WTC11 (cell line): Measurements from ENCODE around the gene ASTN1. TPM values are rescaled to one million over a fixed set of nuclear protein-coding genes. Genes with fewer than 3 reads are reported as not detected.

Experiments
- ATAC-seq: fragments of 200-7000 bp; cut with Tn5 transposase; 2 replicates; pipeline ENCODE4 v1.10.0; 2021; ENCODE audit warnings: mild to moderate bottlenecking, moderate library complexity
- CTCF ChIA-PET: fragments of 300-600 bp; sonication (Branson Sonifier 250); formaldehyde crosslinking; loops from one replicate; lab custom pipeline; 2021; ENCODE audit warnings: antibody characterized with exemption; lab: Charles Lee
- POLR2A ChIA-PET: fragments of 350-600 bp; sonication (Branson Sonifier 250); formaldehyde crosslinking; loops from one replicate; lab custom pipeline; 2021; ENCODE audit warnings: antibody characterized with exemption; lab: Charles Lee
- DNase-seq: peaks from one replicate; pipeline ENCODE4 v3.0.0; 2021; ENCODE audit warnings: low spot score
- H3K27ac Mint-ChIP-seq: 2 replicates; pipeline ENCODE4 v1.8.0; 2021; ENCODE audit warnings: mixed read lengths
- H3K27me3 Mint-ChIP-seq: 2 replicates; pipeline ENCODE4 v1.8.0; 2021; ENCODE audit warnings: low read depth, mild to moderate bottlenecking, moderate library complexity, mixed read lengths
- H3K36me3 Mint-ChIP-seq: 2 replicates; pipeline ENCODE4 v1.8.0; 2021; ENCODE audit warnings: mixed read lengths
- H3K4me1 Mint-ChIP-seq: 2 replicates; pipeline ENCODE4 v1.8.0; 2022; ENCODE audit warnings: mixed read lengths
- H3K4me3 Mint-ChIP-seq: 2 replicates; pipeline ENCODE4 v1.8.0; 2021; ENCODE audit warnings: mild to moderate bottlenecking, moderate library complexity, mixed read lengths
- H3K9me3 Mint-ChIP-seq: 2 replicates; pipeline ENCODE4 v1.8.0; 2021; ENCODE audit warnings: mixed read lengths
- AR ChIP-seq: fragments of 250-450 bp; sonication (Bioruptor Pico); IDR thresholded peaks from 2 replicates; pipeline ENCODE4 v1.9.0; 2021; ENCODE audit warnings: mild to moderate bottlenecking
- ARID4B ChIP-seq: sonication (generic); formaldehyde crosslinking; IDR thresholded peaks from 2 replicates; pipeline ENCODE4 v1.8.0; 2023; ENCODE audit warnings: missing genetic modification reagents, mild to moderate bottlenecking, borderline replicate concordance
- ATF2 ChIP-seq: sonication (generic); formaldehyde crosslinking; IDR thresholded peaks from 2 replicates; pipeline ENCODE4 v1.8.1; 2022; ENCODE audit warnings: low read depth, missing genetic modification reagents, borderline replicate concordance
- ATF3 ChIP-seq: sonication (generic); formaldehyde crosslinking; conservative IDR thresholded peaks from 2 replicates; pipeline ENCODE4 v1.8.1; 2022; ENCODE audit warnings: mild to moderate bottlenecking, missing genetic modification reagents
- ELF4 ChIP-seq: sonication (generic); formaldehyde crosslinking; IDR thresholded peaks from 2 replicates; pipeline ENCODE4 v1.8.1; 2022; ENCODE audit warnings: low read depth, mild to moderate bottlenecking, moderate library complexity, missing genetic modification reagents
- ERG ChIP-seq: fragments of 250-450 bp; sonication (Bioruptor Pico); IDR thresholded peaks from 2 replicates; pipeline ENCODE4 v1.8.0; 2021; ENCODE audit warnings: mild to moderate bottlenecking
- FOXK1 ChIP-seq: sonication (generic); formaldehyde crosslinking; IDR thresholded peaks from 2 replicates; pipeline ENCODE4 v1.8.0; 2022; ENCODE audit warnings: mild to moderate bottlenecking, moderate library complexity, missing genetic modification reagents
- FOXP1 ChIP-seq: sonication (generic); formaldehyde crosslinking; IDR thresholded peaks from 2 replicates; pipeline ENCODE4 v1.8.0; 2022; ENCODE audit warnings: missing genetic modification reagents, mild to moderate bottlenecking, moderate library complexity, borderline replicate concordance
- JAZF1 ChIP-seq: fragments of 250-450 bp; sonication (Bioruptor Pico); IDR thresholded peaks from 2 replicates; pipeline ENCODE4 v1.9.0; 2021; ENCODE audit warnings: moderate library complexity, mild to moderate bottlenecking, inconsistent platforms
- JUN ChIP-seq: sonication (generic); formaldehyde crosslinking; IDR thresholded peaks from 2 replicates; pipeline ENCODE4 v1.8.0; 2023; ENCODE audit warnings: mild to moderate bottlenecking, missing genetic modification reagents
- MXD4 ChIP-seq: fragments of 250-450 bp; sonication (Bioruptor Pico); IDR thresholded peaks from 2 replicates; pipeline ENCODE4 v1.8.0; 2021; ENCODE audit warnings: mild to moderate bottlenecking, moderate library complexity, borderline replicate concordance
- NR2C2 ChIP-seq: sonication (generic); formaldehyde crosslinking; IDR thresholded peaks from 2 replicates; pipeline ENCODE4 v1.8.0; 2022; ENCODE audit warnings: mild to moderate bottlenecking, missing genetic modification reagents
- USF2 ChIP-seq: sonication (generic); formaldehyde crosslinking; IDR thresholded peaks from 2 replicates; pipeline ENCODE4 v1.8.1; 2023; ENCODE audit warnings: mild to moderate bottlenecking, missing genetic modification reagents, moderate library complexity
- ZNF219 ChIP-seq: sonication (generic); formaldehyde crosslinking; IDR thresholded peaks from 2 replicates; pipeline ENCODE4 v1.8.0; 2023; ENCODE audit warnings: missing genetic modification reagents, mild to moderate bottlenecking, borderline replicate concordance
- ZNF281 ChIP-seq: sonication (generic); formaldehyde crosslinking; IDR thresholded peaks from 2 replicates; pipeline ENCODE4 v1.8.0; 2023; ENCODE audit warnings: mild to moderate bottlenecking, missing genetic modification reagents
- ZNF317 ChIP-seq: sonication (generic); formaldehyde crosslinking; IDR thresholded peaks from 2 replicates; pipeline ENCODE4 v1.8.1; 2023; ENCODE audit warnings: low read depth, mild to moderate bottlenecking, moderate library complexity, missing genetic modification reagents, borderline replicate concordance
- ZSCAN18 ChIP-seq: fragments of 250-450 bp; sonication (Bioruptor Pico); IDR thresholded peaks from 2 replicates; pipeline ENCODE4 v2.1.2; 2022; ENCODE audit warnings: mild to moderate bottlenecking, moderate library complexity
- total RNA-seq: library from RNA; stranded (reverse); gene quantifications from 3 replicates; pipeline ENCODE4 v1.2.3, GENCODE V29; 2021

ASTN1 gene
- total RNA-seq, 1 experiment from 2014 or later = 3.4 TPM

- no peak for TF ChIP-seq ERG (CRISPR knock-in tag)
- TF ChIP-seq ELF4 (CRISPR knock-in tag) = no peak
- TF ChIP-seq AR = no peak
- TF ChIP-seq JAZF1 (CRISPR knock-in tag) = no peak
- TF ChIP-seq JUN (CRISPR knock-in tag) = no peak
Observed at GRCh38 chr1:177138347-177138746, 26.2 kb downstream of the ASTN1 start (continued).

- ATAC-seq = peak; percentile 81
- Mint-ChIP-seq H3K27ac (no peak overlapping the region), H3K4me3 (no peak overlapping the region), H3K9me3 (no peaks in the 10 kb centered on the region), H3K27me3 (no peaks in the 10 kb centered on the region), H3K4me1 (peaks cover 11% of the 10 kb centered on the region), H3K36me3 (no peaks in the 10 kb centered on the region)
- CTCF ChIA-PET = interaction anchor here (0.6 to 1.9 kb wide), 15 partner anchors 10 to 242 kb away, joined by 3 to 11 read pairs (median 5); no protein-coding TSS in a partner anchor
- no peak for TF ChIP-seq ZNF317 (CRISPR knock-in tag)
- TF ChIP-seq ZNF281 (CRISPR knock-in tag) = no peak
- no peak for TF ChIP-seq ZSCAN18 (CRISPR knock-in tag)
- no peak for TF ChIP-seq ATF3 (CRISPR knock-in tag)
- TF ChIP-seq USF2 (CRISPR knock-in tag) = no peak
- no peak for TF ChIP-seq ZNF219
- POLR2A ChIA-PET = no interaction called here
- no peak for DNase-seq
Observed at GRCh38 chr1:177137814-177138213, 26.7 kb downstream of the ASTN1 start.

- POLR2A ChIA-PET = no interaction called here
- DNase-seq = no peak
- no peaks in the 10 kb centered on the region for H3K9me3 Mint-ChIP-seq
- H3K36me3 Mint-ChIP-seq = no peaks in the 10 kb centered on the region
- ATAC-seq = no peak
- H3K4me1 Mint-ChIP-seq = peaks cover 11% of the 10 kb centered on the region
- no peak overlapping the region for H3K27ac Mint-ChIP-seq
- H3K27me3 Mint-ChIP-seq = no peaks in the 10 kb centered on the region
- CTCF ChIA-PET = interaction anchor here (1.3 kb wide), 1 partner anchor 24 kb away, joined by 3 read pairs; no protein-coding TSS in a partner anchor
- H3K4me3 Mint-ChIP-seq = no peak overlapping the region
- TF ChIP-seq MXD4 (no peak), ZNF317 (CRISPR knock-in tag) (no peak), JAZF1 (CRISPR knock-in tag) (no peak), NR2C2 (CRISPR knock-in tag) (no peak), FOXK1 (CRISPR knock-in tag) (no peak), ATF2 (CRISPR knock-in tag) (no peak), FOXP1 (CRISPR knock-in tag) (no peak), JUN (CRISPR knock-in tag) (no peak), ARID4B (no peak)
Observed at GRCh38 chr1:177135250-177135649, 29.3 kb downstream of the ASTN1 start.
